Measurements from ENCODE around the gene NTM.
A peak's percentile ranks its signal among the peaks of the same experiment; 100 is the strongest.
"Not testable (repeated sequence)": the region's sequence is repeated elsewhere in the genome, so short reads cannot be mapped to it uniquely, and the experiment has no call there.

The NTM gene

GRCh38 chr11:132058211-132058772 is 687.9 kb downstream of the NTM start:
- peak in 1 of 2 experiments; percentile 1 for DNase-seq

DNA sequence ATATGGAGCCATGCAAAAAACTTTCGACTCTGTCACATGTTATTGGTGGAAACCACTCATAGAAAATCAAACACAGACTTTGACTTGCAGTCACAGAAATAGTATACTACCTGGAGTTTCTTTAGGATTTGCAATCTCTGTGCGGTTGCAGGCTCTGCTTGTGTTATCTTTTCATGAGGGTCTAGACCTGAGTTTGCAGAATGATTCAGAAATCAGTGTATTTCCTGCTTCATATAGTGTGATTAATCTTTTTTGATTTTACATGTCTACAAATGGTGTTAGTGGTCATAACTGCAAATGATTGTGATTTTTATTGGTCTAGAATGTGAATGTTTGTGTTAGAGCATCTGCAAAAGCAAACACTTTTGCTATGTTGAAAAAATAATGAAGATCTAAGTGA is 690.2 kb downstream of the NTM start:
- DNase-seq, result no peak

DNA sequence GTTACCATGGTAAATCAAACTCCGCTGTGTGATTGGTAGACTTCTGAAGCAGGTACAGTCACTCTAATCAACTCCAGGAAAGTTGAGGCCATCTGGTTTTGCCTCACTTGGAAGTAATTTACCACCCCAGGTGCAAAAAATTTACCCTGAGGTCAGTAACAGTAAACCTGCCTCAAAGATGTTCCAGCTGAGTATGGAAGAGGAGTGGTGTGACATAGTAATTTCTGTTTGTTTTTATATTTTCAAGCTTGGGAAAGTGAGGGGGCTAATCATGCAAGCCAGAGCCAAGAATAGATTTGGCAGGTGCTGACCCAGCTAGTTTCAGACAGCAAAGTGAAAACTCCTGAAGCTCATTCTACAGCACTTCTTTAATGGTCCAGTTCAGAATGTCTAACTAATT is 691.6 kb downstream of the NTM start:
- DNase-seq, result no peak

DNA sequence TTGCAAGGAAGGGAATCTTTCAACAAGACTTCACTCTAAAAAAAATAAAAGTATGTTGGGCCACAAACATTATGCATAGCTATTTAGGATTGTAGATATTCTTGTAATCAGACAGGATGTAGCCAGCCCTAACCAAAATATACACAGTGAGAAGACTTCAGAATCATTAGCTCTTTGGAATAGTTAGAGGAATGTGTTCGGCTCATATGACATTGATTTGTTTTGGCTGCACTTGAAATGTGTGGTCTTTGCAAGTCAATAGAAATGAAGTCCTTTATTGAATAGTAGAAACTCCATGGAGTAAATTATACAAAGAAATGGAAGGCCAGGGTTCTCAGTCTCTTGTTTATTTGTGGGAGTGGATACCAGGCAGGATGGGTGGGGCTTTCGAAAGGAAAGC is 692.1 kb downstream of the NTM start:
- DNase-seq, result no peak

DNA sequence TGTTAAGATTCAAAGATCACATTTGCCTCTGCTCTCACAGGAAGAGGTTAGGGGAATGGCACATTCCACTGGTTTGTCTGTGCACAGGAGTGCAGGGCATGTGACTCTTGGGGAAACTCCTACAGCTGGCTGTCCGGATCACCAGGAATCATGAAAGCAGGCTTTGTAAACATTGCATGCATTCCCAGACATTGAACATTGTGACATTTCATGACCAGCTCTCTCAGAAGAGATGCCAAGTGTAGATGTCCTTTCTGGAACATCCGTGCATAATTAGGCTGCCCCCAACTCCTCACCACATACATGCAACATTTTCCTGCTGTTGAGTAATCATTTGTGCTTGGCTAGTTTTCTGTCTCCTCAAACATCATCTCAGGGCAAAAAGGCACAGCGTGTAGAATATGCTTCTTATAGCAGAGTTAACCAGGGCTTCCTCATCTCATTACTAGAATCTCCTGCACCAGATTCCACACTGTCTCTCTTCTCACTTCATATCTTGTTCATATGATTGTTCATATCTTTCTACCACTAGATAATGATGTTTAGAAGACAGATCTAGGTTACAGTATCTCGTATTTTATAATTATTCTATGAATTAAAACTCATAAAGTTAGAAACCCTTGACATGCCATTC is 694.7 kb downstream of the NTM start:
- no peak for DNase-seq

DNA sequence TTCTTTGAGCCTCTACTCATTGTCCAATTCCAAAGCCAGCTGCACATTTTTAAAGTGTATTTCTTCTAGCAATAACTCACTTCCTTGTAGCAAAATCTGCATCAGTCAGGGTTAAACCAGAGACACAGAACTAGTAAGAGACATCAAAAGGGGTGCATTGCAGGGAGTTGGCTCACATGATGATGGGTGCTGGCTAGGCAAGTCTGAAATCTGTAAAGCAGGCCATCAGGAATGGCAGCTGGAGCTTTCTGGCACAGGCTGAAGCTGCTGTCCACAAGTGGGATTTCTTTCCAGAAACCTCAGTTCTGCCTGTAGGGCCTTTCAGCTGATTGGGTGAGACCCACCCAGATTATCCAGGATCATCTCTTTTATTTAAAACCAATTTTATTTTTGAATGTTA is 698.1 kb downstream of the NTM start:
- no peak for DNase-seq

GRCh38 chr11:132069593-132069992 is 699.2 kb downstream of the NTM start:
- not testable (repeated sequence) for DNase-seq

- not testable (repeated sequence) for DNase-seq
Observed at GRCh38 chr11:132070907-132071306, 700.5 kb downstream of the NTM start.

DNA sequence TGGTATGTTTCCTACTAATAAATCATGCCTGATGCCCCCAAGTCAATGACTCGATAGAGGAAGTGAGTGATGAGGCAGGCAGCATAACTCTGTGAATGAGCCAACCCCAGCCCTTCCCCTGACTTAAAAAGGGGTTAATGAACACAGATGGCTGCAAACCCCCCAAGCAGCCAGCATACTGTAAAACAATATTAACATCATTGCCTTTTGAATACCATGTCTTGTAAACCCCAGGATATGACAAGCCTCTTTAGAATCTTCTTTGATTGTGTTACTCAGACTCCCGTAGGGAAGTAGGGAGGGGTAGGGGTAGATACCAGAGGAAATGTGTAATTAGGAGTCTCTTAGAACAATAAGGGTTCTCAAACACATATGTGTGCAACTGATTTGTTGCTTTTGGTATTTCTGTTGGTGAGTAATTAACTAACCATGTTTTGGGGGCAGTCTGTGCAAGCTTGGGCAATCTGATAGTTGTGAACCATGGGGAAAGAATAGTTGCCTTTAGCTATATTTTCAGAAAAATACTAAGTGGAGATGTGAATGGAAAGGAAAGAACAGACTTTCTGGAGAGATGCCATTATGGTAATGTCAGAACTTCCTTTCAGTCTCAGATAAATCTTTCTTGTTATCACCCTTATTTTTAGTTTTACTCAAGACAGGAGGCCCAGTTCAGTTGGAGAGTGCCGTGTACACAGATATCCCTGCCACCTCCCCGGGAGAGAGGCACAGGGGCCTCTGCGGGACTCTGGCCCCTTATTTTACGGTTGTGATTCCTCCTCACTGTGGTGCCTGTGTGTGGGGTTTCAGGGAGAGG is 701.8 kb downstream of the NTM start:
- DNase-seq, result no peak

DNA sequence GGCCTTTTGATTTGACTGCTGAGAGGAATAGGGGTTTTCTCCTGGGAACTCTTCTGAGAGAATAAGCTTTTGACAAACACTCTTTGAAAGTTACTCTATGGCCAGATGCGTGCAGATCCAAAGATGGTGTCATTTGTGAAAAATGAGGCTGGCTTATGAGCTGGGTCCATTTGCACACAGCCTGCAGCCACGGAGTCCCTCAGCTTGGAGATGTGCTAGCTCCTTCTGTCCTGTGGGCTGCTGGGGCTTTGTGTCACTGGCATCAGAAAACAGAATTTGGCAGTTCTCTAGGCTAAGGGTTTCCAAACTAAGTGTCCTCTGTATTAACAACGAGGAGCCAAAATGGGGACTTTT is 702.4 kb downstream of the NTM start:
- DNase-seq, result no peak

DNA sequence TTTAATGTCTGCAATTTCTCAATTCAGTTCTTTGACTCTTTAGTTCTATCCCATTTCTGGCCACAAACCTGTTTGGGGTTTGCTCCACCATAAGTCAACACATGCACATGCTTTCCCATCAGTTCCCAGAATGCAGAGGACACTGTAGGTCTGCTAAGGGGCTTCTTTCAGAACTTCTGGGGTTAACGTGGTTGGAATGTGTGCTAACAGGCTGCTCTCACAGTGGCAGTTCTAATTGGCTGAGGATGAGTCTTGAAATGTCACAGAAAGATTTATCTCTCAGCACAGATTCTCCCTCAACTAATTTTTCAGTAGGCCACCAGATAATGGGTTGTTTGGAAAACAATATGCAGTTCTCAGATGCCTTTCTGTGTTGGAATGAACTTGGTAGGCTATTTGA is 703.4 kb downstream of the NTM start:
- DNase-seq, result no peak

DNA sequence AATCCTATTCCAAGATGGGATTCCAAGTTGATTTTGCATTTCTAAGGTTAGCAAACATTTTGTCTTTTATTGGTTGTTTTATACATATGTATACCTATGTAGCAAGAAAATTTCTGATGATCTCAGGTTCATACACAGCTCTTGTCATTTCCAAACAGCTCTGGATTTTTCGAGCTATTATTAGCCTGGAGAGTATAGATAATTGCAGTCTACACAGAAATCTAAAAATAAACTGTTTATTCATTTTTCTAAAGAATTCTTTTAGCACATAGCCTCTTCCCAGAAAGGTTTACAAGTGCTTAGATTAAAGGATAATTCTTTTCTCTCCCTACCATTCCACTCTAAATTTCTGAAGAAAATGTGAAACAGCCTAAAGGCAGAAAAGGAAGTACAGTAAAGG is 705.0 kb downstream of the NTM start:
- no peak for DNase-seq

DNA sequence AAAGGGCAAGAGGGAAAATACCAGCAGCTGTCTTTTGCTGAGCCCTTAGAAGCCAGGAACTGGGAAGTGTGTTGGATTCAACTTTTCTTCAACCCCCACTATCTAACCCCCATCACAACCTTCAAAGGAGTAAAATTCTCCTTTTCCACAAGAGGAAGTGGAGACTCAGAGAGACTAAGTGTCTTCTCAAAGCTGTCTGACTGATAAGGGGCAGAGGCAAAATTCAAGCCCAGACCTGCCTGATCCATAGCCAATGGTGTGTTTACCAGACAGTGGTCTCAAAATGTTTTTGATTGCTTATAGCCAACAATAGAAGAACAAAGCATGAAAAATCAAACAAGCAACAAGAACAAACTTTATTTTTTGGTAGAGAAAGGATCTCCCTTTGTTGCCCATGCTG is 707.0 kb downstream of the NTM start:
- DNase-seq, result no peak

DNA sequence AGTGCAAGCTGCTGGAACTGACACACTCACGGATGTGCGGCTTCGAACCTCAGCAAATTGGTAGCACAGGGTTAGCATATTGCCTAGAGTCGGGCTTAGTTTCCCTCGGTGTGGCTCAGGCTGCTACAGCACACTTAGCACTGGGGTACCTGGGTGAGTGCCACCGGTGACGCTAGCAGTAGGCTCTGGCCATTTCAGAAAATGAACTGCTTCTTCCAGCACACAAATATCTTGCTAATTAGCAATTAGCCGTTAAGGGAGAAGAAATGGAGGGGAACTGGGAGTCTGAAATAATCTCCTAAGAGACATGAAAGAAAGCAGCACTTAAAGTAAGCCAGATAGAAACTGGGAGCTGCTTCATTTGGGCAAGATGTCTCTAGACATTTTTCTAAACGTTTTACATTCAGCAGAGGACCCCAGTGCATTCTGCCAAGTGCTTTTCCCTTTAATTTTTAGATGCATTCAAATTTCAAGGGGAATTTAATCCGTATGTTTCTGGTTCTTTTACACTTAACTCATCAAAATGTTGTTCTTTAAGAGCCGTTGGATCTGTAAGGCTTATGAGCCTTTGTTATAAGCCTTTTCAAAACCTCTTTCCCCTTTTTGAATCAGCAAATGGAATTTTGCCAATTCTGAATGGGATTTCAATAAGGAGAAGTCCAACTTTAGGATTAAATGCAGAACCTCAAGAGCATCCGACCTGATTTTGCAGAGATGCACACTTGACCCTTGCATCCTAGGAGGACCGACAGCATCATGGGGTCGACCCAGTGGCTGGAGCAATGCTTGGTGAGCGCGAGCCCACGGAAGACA is 708.1 kb downstream of the NTM start:
- DNase-seq, result no peak

DNA sequence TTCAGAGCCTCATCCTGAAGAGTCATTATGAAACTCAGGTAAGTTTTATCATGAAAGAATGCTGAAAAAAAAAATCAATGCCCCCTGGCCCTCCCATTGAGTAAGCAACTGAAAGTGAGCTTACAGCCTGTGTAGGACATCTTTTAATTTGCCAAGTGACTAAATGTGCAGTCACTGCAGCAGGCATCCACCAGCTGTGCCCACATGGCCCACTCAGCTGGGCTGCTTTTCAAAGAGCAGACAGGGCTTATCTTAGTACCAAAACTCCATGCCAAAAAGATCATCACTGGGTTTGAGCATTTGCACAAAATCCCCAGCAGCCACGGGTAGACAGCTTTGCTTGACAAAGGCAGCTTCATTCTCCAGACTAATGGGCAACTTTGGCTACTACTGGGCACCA is 709.7 kb downstream of the NTM start:
- no peak for DNase-seq

- no peak for DNase-seq
Observed at GRCh38 chr11:132082566-132082965, 712.2 kb downstream of the NTM start.

- no peak for DNase-seq
Observed at GRCh38 chr11:132084433-132084832, 714.0 kb downstream of the NTM start.

- DNase-seq, result no peak
Observed at GRCh38 chr11:132087148-132087547, 716.7 kb downstream of the NTM start.

DNA sequence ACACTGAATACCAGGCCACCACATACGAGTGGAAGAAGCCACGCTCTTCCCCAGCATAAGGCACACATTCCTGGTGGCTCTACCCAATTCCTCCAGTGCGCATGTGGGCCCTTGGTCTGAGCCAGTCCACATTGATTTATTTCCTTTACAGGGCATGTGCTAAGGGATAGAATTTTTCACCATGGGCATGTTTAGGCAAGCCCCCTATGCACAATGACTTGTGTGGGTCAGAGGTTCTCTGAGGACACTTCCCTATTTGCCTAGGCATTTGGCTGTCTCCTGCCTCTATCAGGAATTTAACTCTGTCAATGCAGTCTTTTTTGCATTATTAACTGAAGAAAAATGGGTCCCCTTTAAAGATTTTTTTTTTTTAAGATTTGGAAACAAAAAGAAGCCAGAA is 718.1 kb downstream of the NTM start:
- no peak for DNase-seq

DNA sequence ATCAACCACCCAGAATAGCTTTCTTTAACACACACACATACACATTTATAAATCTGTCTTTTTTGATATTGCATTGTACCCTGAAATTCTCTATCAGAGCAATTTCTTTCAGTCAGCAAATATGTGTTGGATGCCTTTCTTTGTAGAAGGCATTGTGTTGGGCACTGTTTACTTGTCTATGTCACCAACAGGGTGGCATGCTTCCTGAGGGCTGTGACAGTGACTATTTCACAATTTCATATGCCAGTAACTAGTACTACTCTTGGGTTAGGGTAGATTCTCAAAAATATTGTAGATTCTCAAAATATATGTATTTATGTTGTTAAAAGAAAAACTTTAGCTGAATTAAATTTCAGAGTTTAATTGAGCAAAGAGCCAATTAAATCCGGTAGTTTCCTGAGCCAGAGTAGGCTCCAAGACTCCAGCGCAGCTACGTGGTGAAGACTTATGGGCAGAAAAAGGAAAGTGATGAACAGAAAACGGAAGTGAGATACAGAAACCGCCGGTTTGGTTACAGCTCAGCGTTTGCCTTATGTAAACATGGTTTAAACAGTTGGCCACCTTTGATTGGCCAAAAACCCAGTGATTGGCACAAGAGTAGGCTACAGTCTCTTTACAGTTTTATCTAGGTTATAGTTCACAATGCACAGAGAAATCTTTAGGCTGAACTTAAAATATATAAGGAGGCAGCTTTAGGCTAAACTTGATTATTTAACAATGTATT is 723.3 kb downstream of the NTM start:
- no peak for DNase-seq

DNA sequence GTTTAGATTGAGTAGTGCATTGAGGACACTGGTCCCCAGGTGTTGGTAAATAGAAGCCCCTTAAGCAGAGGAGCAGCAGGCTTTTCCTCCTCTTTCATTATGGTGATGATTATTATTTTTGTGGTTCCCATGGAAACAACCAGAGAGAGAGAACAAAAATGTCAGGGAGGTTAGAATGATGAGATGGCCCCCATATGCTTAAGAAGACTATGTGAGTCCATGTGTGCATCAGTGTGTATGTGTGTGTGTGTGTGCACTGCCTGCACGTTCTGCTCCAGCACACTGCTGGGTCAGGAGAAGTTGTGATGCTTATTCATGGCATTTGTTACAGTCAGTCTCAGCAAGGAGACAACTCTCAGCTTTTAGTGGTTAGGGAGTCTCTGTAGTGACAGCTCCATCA is 724.2 kb downstream of the NTM start:
- no peak for DNase-seq

DNA sequence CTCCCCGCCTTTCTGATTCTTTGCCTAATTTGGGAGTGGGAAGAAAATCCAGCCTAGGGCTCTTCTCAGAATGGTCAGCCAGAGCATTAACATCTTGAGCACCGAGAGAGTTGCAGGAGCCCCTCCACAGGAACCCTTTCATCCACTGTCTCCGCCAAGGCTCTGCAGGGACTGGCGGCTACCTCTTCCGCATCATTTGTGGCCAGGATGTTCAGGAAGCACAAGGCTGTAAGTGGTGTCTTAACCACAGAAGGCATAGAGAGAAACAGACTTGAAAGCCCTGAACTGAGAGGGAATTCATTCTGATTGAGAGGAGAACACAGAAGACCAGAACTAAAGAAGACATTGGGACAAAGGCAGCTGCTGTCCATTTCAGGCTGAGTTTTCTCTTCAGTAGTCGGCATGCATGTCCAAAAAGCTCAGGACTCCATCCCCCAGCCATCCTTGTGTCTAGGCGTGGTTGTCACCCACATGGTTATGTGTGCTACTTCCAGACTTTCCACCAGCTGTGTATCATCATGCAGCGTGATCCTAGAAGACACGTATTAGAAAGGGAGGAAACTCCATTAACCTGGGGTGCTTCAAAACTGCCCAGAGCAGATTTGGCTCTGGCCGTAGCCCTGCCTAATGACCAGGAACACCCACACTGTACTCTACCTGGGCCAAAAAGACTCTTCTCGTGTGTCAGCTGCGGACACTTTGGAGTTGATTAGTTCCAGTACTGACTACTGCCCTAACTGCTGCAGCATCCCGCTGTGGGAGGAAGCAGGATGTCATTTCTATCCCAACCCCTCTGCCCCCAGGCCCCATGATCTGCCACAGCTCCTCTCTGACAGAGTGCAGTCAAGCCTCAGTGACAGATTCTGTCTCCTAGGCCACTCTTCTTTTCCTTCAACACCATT is 725.1 kb downstream of the NTM start:
- DNase-seq, result no peak

Measured in AML-193 (cell line).